Measurements from ENCODE around the gene ZNF823.
"Not testable (repeated sequence)": the region's sequence is repeated elsewhere in the genome, so short reads cannot be mapped to it uniquely, and the experiment has no call there.

The ZNF823 gene

GRCh38 chr19:11738746-11739620 is at the start of gene ZNF823:
TSS of gene ZNF823 (minus strand) at chr19:11738946. CDS start at chr19:11738819, 127 bp downstream.
- peak; percentile 92 for DNase-seq

GRCh38 chr19:11787536-11787935 is 48.8 kb upstream of the ZNF823 start:
- DNase-seq, result no peak

GRCh38 chr19:11784356-11784755 is 45.6 kb upstream of the ZNF823 start:
- no peak for DNase-seq

- DNase-seq, result no peak
These were observed 45.0 kb upstream of the ZNF823 start for GRCh38 chr19:11783767-11784166.

- no peak for DNase-seq
These were observed 42.7 kb upstream of the ZNF823 start for GRCh38 chr19:11781295-11782057.

GRCh38 chr19:11780431-11781020 is 41.8 kb upstream of the ZNF823 start:
- DNase-seq, result no peak

- not testable (repeated sequence) for DNase-seq
These were observed 37.9 kb upstream of the ZNF823 start for GRCh38 chr19:11776669-11777068.

- not testable (repeated sequence) for DNase-seq
These were observed 32.8 kb upstream of the ZNF823 start for GRCh38 chr19:11771520-11771919.

- DNase-seq, result no peak
These were observed 31.2 kb upstream of the ZNF823 start for GRCh38 chr19:11769995-11770394.

GRCh38 chr19:11767633-11768133 is 28.9 kb upstream of the ZNF823 start:
- no peak for DNase-seq

- DNase-seq, result peak; percentile 69
These were observed 28.1 kb upstream of the ZNF823 start, which contains the start of gene ZNF441 for GRCh38 chr19:11766597-11767591. TSS of gene ZNF441 (plus strand) at chr19:11767000. CDS start at chr19:11767194, 194 bp downstream.

GRCh38 chr19:11763611-11764010 is 24.9 kb upstream of the ZNF823 start:
- no peak for DNase-seq

- no peak for DNase-seq
These were observed 24.4 kb upstream of the ZNF823 start for GRCh38 chr19:11763117-11763516.

GRCh38 chr19:11759805-11760204 is 21.1 kb upstream of the ZNF823 start:
- DNase-seq, result no peak

GRCh38 chr19:11756965-11757364 is 18.2 kb upstream of the ZNF823 start:
- no peak for DNase-seq

GRCh38 chr19:11754663-11755062 is 15.9 kb upstream of the ZNF823 start:
- no peak for DNase-seq

- DNase-seq, result no peak
These were observed 13.5 kb upstream of the ZNF823 start for GRCh38 chr19:11752244-11752736.

GRCh38 chr19:11749751-11750150 is 11.0 kb upstream of the ZNF823 start:
- DNase-seq, result no peak

GRCh38 chr19:11747277-11747676 is 8.5 kb upstream of the ZNF823 start:
- DNase-seq, result no peak

- no peak for DNase-seq
These were observed 7.1 kb upstream of the ZNF823 start for GRCh38 chr19:11745869-11746268.

- no peak for DNase-seq
These were observed 591 bp downstream of the ZNF823 start for GRCh38 chr19:11737964-11738745.

All from NCI-H2227 treated with DMSO at 0.1 percent for 48 hours (cell line).